ENCODE results near the gene FGF22.
A peak's percentile ranks its signal among the peaks of the same experiment; 100 is the strongest.
"Not testable (repeated sequence)": the region's sequence is repeated elsewhere in the genome, so short reads cannot be mapped to it uniquely, and the experiment has no call there.

The FGF22 gene

DNA sequence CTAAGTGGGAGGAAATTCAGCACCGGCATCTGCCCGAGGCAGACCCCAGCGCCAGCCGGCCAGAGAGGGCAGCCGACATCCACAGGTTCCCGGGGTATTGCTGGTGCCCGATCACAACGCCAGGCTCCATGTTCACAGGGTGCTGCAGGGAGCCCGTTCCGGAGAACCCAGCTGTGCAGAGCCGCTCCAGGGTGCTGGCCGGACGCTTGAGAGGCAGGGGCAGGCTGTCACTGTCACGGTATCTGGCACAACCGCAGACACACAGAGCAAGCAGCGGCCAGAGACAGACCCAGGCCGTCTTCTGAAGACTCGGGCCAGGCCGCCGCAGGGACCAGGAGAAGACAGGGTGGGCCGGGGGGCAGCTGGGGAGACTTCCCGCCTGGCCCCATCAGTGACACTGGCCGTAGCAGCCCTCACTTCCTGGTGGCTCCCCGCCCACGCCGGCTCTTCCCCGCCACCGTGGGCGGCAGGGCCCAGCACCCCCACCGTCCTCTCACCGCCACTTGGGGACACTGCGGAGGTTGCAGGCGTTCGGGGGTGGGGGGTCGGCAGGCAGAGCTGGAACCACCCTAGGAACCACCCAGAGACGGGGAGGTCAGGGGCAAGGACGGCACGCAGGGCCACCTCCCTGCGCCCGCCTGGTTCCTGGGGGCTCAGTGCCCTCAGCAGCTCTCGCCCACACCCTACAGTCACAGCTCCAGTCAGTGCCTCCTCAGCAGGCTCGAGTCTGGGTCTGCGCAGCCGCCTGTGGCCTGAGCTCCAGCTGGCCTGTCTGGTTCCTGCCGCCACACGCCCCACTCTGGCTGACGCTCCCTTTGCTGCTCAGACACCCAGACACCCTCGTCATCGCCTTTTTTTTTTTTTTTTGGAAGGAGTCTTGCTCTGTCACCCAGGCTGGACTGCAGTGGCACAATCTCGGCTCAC lies 19.5 kb downstream of the FGF22 start:
- no peak for TF ChIP-seq POLR2A (IDR thresholded peaks at IDR 0.05; ENCODE audit: low read depth, low read length)
- no peak for FAIRE-seq
- no peak for DNase-seq (ENCODE audit: insufficient read length, low spot score)

DNA sequence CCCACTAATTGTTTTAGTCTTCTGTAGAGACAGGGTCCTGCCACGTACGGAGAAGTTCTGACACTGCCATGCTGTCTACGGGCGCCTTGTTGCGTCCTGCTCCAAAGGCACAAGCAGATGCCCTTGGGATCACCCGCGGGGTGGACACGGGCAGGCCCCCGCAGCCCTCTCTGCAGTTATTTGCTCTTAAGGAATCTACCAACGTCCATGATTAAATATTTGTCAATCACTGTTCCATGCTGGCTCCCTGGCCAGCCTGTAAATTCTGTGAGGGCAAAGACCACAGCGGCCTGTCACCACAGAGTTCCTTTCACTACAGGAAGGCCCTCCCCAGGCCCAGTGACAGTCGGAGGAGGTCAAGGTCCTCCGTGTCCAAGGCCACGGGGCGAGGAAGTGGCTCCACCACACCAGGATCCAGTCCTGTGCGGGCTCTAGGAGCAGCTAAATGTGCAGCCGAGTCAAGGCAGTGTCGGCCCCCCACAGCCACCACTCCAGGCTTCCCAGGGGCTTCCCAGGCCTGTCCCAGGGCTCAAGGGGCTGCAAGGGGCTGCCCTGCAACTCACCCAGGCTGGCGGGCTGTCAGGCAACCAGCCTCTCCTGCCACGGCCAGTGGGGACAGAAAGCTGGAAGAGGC lies 21.2 kb downstream of the FGF22 start:
- FAIRE-seq (no peak), DNase-seq (ENCODE audit: insufficient read length, low spot score) (no peak)
- TF ChIP-seq POLR2A (IDR thresholded peaks at IDR 0.05; ENCODE audit: low read depth, low read length) = no peak

DNA sequence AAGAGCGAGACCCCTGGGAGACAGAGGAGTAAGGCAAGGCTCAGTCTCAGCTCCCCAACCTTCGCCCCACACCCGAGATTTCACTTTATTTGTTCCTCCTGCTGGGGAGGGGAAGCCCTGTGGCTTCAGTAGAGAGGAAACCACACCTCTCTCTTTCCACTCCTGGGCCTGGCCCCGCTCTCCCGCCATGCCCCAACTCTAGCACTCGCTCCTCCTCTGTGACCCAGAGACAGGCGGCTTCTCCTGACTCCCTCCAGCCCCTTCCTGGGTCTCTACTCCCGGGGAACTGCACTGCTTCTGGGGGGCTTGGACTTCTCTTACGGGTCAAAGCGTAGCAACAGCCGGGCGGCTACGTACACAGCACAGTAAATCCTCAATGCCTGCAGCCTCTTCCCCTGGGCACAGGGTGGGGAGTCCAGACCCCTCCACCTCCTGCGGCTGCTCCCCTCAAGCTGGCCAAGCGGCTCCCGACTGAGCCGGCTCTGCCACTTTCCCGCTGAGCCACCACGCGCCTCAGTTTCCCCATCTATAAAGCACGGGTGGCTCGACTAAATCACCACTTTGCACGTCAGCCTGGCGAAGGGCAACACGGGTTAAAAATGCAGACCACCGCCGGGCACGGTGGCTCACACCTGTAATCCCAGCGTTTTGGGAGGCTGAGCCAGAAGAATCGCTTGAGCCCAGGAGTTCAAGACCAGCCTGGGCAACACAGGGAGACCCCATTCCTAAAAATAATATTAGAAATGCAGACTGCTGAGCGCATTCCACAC lies 21.9 kb downstream of the FGF22 start:
- FAIRE-seq (no peak), DNase-seq (ENCODE audit: insufficient read length, low spot score) (no peak)
- TF ChIP-seq POLR2A (IDR thresholded peaks at IDR 0.05; ENCODE audit: low read depth, low read length) = no peak

DNA sequence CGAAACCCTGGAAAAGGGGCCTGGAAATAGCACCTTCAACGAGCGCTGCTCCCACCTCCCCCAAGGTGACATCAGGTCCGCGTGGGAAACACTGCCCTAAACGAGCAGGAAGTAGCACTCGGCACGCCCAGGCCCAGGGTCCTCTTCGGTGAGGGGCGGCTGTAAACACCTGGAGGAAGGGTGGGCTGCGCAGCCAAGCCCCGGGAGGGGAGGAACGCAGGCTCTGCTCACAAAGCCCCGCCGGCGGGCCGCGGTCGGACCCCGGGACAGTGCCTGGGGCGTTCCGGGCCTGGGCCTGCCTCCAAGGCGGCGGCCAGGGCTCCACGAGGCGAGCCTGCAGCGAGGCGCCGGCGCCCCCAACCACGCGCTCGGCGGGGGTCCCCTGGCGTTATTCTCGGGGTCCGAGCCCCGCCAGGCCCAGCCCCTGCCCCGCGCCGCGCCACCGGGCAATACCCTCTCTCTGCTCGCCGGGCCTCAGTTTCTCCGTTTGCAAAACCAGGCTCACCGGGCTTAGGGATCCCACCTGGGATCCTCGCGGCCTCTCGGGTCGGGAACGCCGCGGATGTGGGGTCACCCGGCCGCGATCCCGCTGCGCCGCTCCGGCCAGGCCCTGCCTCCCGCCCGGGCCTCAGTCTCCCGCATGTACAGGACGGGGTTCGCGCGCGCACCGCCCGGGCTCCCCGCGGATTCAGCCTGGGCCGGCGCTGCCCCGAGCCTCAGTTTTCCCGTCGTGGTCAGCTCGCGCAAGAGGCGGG lies 22.7 kb downstream of the FGF22 start:
- TF ChIP-seq POLR2A (IDR thresholded peaks at IDR 0.05; ENCODE audit: low read depth, low read length) = no peak
- FAIRE-seq = no peak
- no peak for DNase-seq (ENCODE audit: insufficient read length, low spot score)

DNA sequence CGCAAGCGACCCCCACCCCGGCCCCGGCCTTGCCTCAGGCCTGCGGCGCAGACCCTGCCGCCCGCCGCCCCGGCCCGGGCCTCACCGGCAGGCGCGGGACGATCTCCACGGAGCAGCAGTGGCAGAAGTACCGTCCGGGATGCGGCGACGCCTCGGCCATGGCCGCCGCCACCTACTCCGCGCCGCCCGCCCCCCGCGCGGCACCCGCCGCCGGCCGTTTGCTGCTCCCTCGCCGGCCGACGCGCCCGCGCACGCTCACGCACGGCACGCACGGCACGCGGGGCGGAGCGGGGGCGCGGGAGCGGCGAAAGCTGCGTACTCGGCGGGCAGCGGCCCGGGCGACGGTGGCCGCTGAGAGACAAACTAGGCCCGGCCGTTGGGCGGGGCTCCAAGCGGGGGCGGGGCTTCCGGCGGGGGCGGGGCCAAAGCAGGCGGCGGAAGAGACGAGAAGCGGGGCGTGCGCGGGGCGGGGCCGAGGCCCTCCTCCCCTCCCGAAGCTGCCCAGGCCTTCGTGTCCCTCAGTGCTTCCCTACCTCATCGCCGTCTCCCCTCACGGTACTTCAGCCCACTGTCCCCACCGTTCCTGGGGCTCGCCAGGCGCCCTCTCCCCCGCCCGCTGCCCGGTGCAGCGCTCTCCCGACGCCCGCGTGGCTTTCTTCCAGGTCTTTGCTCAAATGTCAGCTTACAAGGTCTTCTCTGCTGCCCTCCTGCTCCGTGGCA lies 23.4 kb downstream of the FGF22 start, which contains the start of gene RNF126:
Gene RNF126 (minus strand): TSS at position 253 of the 720 bp plus-strand sequence. CDS start 93 bp downstream, at position 160.
- DNase-seq (ENCODE audit: insufficient read length, low spot score) = peak; percentile 93
- TF ChIP-seq POLR2A (IDR thresholded peaks at IDR 0.05; ENCODE audit: low read depth, low read length) = peak; percentile 78
- FAIRE-seq = no peak

DNA sequence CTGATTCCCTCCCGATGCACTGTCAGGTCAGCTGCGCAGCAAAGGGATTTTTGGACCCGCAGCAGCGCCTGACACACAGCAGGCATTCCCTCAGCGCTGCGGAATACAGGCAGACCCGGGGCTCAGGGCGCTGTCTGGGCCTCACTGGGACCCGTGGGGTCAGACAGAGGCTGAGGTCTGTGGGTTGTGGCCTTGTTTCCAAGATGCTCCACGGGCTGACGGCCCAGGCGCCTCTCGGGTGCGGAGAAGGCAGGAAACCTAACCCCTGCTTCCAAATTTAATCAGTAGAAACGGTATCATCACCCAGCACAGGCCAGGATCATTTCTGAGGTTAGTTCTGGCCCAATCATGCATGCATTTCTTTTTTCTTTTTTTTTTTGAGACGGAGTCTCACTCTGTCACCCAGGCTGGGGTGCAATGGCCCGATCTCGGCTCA lies 24.0 kb downstream of the FGF22 start:
- no peak for DNase-seq (ENCODE audit: insufficient read length, low spot score)
- no peak for FAIRE-seq
- no peak for TF ChIP-seq POLR2A (IDR thresholded peaks at IDR 0.05; ENCODE audit: low read depth, low read length)

DNA sequence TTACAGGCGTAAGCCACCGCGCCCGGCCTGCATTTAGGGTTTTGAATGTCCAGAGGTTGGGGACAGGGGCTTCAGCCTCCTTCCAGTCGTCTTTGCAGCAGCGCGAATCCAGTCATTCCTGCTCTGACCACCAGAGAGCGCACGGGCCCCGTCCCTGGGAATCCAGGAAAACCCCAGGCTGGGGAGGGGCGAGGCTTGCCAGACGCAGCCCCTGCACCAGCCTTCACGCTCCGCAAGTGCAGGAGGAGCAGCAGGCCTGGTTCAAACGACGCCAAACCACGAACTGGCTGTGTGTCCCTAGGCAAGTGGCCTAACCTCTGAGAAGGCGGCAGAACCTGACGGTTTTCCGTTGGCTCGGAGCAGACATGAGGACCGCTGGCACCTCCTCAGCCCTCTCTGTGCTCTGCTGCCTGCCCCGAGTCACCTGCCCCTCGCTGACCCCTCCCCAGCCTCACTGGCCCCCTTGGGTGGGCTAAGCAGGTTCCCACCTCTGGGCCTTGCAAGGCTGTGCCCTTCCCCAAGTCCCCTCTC lies 25.3 kb downstream of the FGF22 start:
- DNase-seq (ENCODE audit: insufficient read length, low spot score) (peak; percentile 91), FAIRE-seq (no peak)
- TF ChIP-seq POLR2A (IDR thresholded peaks at IDR 0.05; ENCODE audit: low read depth, low read length) = no peak

DNA sequence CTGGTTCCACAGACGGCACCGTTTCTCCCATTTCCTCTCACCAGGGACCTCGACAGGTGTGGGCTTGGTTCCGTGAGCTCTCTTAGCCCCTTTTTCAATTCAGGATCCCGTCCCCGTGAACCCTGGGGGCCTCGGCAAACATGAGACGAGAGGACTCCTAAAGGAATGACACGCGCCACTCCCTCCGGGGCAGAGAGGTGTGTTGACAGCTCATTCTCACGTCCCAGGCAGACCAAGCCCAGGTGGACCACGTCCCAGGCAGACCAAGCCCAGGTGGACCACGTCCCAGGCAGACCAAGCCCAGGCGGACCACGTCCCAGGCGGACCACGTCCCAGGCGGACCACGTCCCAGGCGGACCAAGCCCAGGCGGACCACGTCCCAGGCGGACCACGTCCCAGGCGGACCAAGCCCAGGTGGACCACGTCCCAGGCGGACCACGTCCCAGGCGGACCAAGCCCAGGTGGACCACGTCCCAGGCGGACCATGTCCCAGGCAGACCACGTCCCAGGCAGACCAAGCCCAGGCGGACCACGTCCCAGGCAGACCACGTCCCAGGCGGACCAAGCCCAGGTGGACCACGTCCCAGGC lies 27.4 kb downstream of the FGF22 start:
- not testable (repeated sequence) for FAIRE-seq

DNA sequence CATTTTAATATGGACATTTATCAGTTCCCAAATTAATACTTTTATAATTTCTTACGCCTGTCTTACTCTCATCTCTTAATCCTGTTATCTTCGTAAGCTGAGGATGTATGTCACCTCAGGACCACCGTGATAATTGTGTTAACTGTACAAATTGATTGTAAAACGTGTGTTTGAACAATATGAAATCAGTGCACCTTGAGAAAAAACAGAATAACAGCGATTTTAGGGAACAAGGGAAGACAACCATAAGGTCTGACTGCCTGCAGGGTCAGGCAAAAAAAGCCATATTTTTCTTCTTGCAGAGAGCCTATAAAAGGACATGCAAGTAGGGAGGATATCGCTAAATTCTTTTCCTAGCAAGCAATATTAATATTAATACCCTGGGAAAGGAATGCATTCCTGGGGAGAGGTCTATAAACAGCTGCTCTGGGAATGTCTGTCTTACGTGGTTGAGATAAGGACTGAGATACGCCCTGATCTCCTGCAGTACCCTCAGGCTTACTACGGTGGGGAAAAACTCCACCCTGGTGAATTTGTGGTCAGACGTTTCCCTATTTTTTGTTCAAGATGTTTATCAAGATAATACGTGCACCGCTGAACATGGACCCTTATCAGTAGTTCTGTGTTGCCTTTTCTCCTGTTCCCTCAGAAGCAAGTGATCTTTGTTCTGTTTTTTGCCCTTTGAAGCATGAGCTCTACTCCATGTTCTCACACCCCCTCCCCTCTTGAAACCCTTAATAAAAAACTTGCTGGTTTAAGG lies 29.2 kb downstream of the FGF22 start:
- not testable (repeated sequence) for DNase-seq (ENCODE audit: insufficient read length, low spot score); FAIRE-seq

More for the DNA sequence above, 27.4 kb downstream of the FGF22 start:
- not testable (repeated sequence) for DNase-seq (ENCODE audit: insufficient read length, low spot score)

DNA sequence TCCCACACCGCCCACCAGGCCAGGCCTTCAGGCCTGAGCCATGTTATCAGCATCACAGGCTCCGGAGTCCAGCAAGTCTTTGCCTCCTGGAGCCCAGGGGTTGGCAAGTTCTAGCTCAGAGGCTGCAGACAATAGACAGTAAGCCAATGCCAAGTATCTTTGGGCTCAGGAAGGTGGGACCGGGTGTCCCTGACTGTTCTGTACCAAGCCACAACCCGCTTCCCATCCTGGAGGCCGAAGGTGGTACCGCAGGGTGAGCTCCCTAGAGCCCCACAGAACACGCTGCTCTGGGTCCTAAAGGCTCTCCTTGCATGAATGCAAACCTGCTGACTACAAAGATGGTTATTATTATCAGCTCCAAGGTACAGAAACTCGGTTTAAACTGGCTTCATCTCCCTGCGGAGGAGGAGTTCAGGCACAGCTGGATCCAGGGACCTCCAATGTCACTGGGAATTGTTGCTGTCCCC lies 31.0 kb downstream of the FGF22 start:
- FAIRE-seq (no peak), DNase-seq (ENCODE audit: insufficient read length, low spot score) (no peak)
- no peak for TF ChIP-seq POLR2A (IDR thresholded peaks at IDR 0.05; ENCODE audit: low read depth, low read length)

DNA sequence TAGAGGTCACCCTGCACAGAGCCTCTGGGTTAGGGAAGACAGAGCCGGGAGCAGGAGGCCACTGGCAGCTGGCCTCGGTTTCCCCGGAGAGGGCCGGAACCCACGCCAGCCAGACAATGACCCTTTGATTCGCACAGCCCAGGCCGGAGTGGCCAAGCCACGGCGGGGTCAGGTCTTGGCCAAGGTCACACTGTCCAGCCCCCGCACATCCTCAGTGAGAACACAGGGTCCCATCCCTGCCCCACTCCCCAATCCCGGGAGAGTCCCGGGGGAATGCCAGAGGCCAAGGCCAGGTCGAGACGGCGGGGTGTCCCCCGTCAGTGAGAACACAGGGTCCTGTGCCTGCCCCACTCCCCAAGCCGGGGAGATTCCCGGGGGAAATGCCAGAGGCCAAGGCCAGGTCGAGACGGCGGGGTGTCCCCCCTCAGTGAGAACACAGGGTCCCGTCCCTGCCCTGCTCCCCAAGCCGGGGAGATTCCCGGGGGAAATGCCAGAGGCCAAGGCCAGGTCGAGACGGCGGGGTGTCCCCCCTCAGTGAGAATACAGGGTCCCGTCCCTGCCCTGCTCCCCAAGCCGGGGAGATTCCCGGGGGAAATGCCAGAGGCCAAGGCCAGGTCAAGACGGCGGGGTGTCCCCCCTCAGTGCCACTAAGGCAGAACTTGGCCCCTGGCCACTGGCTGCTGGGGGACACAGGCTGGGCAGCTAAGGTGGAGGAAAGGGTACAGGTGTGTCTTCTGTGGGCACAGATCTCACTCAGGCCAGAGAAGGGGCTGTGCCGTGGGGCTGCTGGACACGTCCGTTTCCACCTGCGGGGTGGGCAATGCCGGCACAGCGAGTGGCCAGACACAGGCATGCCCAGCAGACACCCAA lies 34.8 kb downstream of the FGF22 start:
- FAIRE-seq (no peak), DNase-seq (ENCODE audit: insufficient read length, low spot score) (no peak)
- no peak for TF ChIP-seq POLR2A (IDR thresholded peaks at IDR 0.05; ENCODE audit: low read depth, low read length)
